NCI-H1105 (cell line): ENCODE measurements around the gene HLA-B.
A peak's percentile ranks its signal among the peaks of the same experiment; 100 is the strongest.

Source experiments
- DNase-seq: peaks from one replicate; lab custom pipeline; 2025; lab: John Stamatoyannopoulos, UW

HLA-B gene

GRCh38 chr6:31352683-31353383, 4.1 kb downstream of the HLA-B start:
- no peak for DNase-seq

GRCh38 chr6:31352310-31352682, 4.7 kb downstream of the HLA-B start:
- no peak for DNase-seq

GRCh38 chr6:31351401-31352309, 5.3 kb downstream of the HLA-B start:
- DNase-seq, result no peak

GRCh38 chr6:31351033-31351380, 6.0 kb downstream of the HLA-B start:
- no peak for DNase-seq

GRCh38 chr6:31350196-31351032, 6.6 kb downstream of the HLA-B start:
- DNase-seq, result no peak

- DNase-seq, result no peak
Observed at GRCh38 chr6:31349301-31349700, 7.7 kb downstream of the HLA-B start.

GRCh38 chr6:31345026-31345730, 11.8 kb downstream of the HLA-B start:
- no peak for DNase-seq

- no peak for DNase-seq
Observed at GRCh38 chr6:31340228-31340627, 16.8 kb downstream of the HLA-B start.

GRCh38 chr6:31339210-31339609, 17.8 kb downstream of the HLA-B start:
- no peak for DNase-seq

GRCh38 chr6:31336896-31337496, 20.0 kb downstream of the HLA-B start:
- DNase-seq, result no peak

- DNase-seq, result no peak
Observed at GRCh38 chr6:31332637-31333602, 24.1 kb downstream of the HLA-B start.

GRCh38 chr6:31328355-31328960, 28.5 kb downstream of the HLA-B start:
- no peak for DNase-seq

GRCh38 chr6:31321820-31322219, 35.2 kb downstream of the HLA-B start:
- no peak for DNase-seq

- DNase-seq, result no peak
Observed at GRCh38 chr6:31321005-31321707, 35.8 kb downstream of the HLA-B start.

GRCh38 chr6:31317036-31317435, 39.9 kb downstream of the HLA-B start:
- peak; percentile 5 for DNase-seq

- DNase-seq, result no peak
Observed at GRCh38 chr6:31309641-31310040, 47.3 kb downstream of the HLA-B start.

- no peak for DNase-seq
Observed at GRCh38 chr6:31308845-31309175, 48.2 kb downstream of the HLA-B start.

- no peak for DNase-seq
Observed at GRCh38 chr6:31308050-31308844, 48.7 kb downstream of the HLA-B start.

GRCh38 chr6:31307669-31308049, 49.3 kb downstream of the HLA-B start:
- no peak for DNase-seq
